ENCODE results near the gene RABAC1. TPM values are rescaled to one million over a fixed set of nuclear protein-coding genes. Genes with fewer than 3 reads are reported as not detected.
A peak's percentile ranks its signal among the peaks of the same experiment; 100 is the strongest.

RABAC1 gene
- total and polyA plus RNA-seq, 9 of the 15 experiments (the other 6 are each of a cell fraction or from before 2014, with no cell fraction given), result 2.4 to 28.1 (median 9.3) TPM

GRCh38 chr19:41923045-41923788, 35.9 kb downstream of the RABAC1 start (continued):
- peak; percentile 52 for TF ChIP-seq CHD4 (IDR thresholded peaks at IDR 0.05; ENCODE audit: insufficient read depth, insufficient replicate concordance, low read depth, low read length, poor library complexity, severe bottlenecking)
- peak; percentile 95; the same call in 1 of the 2 replicates for TF ChIP-seq CBX1 (IDR thresholded peaks at IDR 0.05; ENCODE audit: low read depth)
- 0 out of 2 replicates have a peak, but pooled peaks have one; percentile 9 for TF ChIP-seq DPF2 (IDR thresholded peaks at IDR 0.05)
- TF ChIP-seq ZNF764 (CRISPR knock-in tag; IDR thresholded peaks at IDR 0.05; ENCODE audit: low read depth), result no peak
- TF ChIP-seq LARP7 (IDR thresholded peaks at IDR 0.05), result no peak

GRCh38 chr19:41922585-41922984, 36.5 kb downstream of the RABAC1 start:
- peaks cover 0 to 16% of the 10 kb centered on the region in 2 experiments; a peak in 4 of 5 replicates for H3K27me3 ChIP-seq (ENCODE audit: control insufficient read depth in 2 of 2, insufficient read depth in 2 of 2, low read length in 2 of 2)
- POLR2A ChIA-PET, result no interaction called here

More at GRCh38 chr19:41922585-41922984, 36.5 kb downstream of the RABAC1 start:
- Histone ChIP-seq H4K20me1 (replicated peaks; ENCODE audit: control insufficient read depth, insufficient read depth, low read length) (no peaks in the 10 kb centered on the region), H3K9me1 (ENCODE audit: control insufficient read depth, insufficient read depth, low read length) (no peaks in the 10 kb centered on the region), H2AFZ (ENCODE audit: low read depth, low read length) (no peak overlapping the region), H3K27ac (ENCODE audit: extremely low read depth, low read depth, low read length) (no peak overlapping the region), H3K4me1 (replicated peaks in 1 of 2; ENCODE audit: control insufficient read depth in 2 of 2, insufficient read depth in 2 of 2, low read length in 2 of 2) (peaks cover 4 to 32% of the 10 kb centered on the region in 2 experiments; a peak in 4 of 5 replicates), H3K79me2 (ENCODE audit: control insufficient read depth, insufficient read depth, low read length) (no peaks in the 10 kb centered on the region), H3K4me3 (no peak overlapping the region), H3K4me2 (ENCODE audit: insufficient read depth, low read length) (no peak overlapping the region), H3K9ac (ENCODE audit: insufficient read depth in 1 of 2, low read depth in 2 of 2, low read length in 2 of 2) (peak overlapping the region in 1 of 2 experiments; percentile 23; a peak in 1 of 4 replicates), H3K36me3 (ENCODE audit: control insufficient read depth, insufficient read depth, low read length) (no peaks in the 10 kb centered on the region), H3K9me3 (replicated peaks; ENCODE audit: control insufficient read depth, insufficient read depth, low read depth, low read length) (no peaks in the 10 kb centered on the region; the same call in 1 of the 2 replicates)
- intact Hi-C loops (cut with micrococcal nuclease) (no loop called here), in situ Hi-C loops (cut with MboI) (no loop called here)
- BruUV-seq (replicated peaks), result no TSS peak
- CTCF ChIA-PET (ENCODE audit: low intra/inter-chr PET ratio), result no interaction called here
- no peak for ATAC-seq
- FAIRE-seq, result no peak
- peak; percentile 25 for TF ChIP-seq MEIS2 (IDR thresholded peaks at IDR 0.05; ENCODE audit: partially characterized antibody)
- no peak for TF ChIP-seq DPF2 (IDR thresholded peaks at IDR 0.05)
- WGBS (ENCODE audit: insufficient coverage, low coverage, missing lambda C conversion rate), result 6% methylated on average over 11 of the region's 18 CpGs
- DNase-seq (ENCODE audit: extremely low read depth in 1 of 4, low spot score in 3 of 4), result no peak
